K562 (cell line): ENCODE measurements around the gene WBP1.

ENCODE experiments used
- FOXM1 ChIP-seq, 2 experiments: fragments of 450-650 bp in 1 of 2; sonication (generic) in 1 of 2; formaldehyde crosslinking in 1 of 2; IDR thresholded peaks; 2 replicates each; pipeline versions ENCODE4 v1.6.1 to v1.9.0; 2017 to 2022; ENCODE audit warnings: low read depth in 2 of 2, mild to moderate bottlenecking in 2 of 2, missing genetic modification reagents in 1 of 2, moderate library complexity in 1 of 2
- GATAD2A ChIP-seq: fragments of 450-650 bp; IDR thresholded peaks from 2 replicates; pipeline ENCODE4 v1.6.1; 2017
- HNRNPH1 ChIP-seq: fragments of 200-400 bp; formaldehyde crosslinking; optimal IDR thresholded peaks from 2 replicates; pipeline ENCODE3; 2017; ENCODE audit warnings: low read depth, mild to moderate bottlenecking, low read length, moderate library complexity
- NBN ChIP-seq: fragments of 450-650 bp; IDR thresholded peaks from 2 replicates; pipeline ENCODE4 v1.6.1; 2016; ENCODE audit warnings: low read depth, mild to moderate bottlenecking
- NCOR1 ChIP-seq: fragments of 450-650 bp; IDR thresholded peaks from 2 replicates; pipeline ENCODE4 v1.6.1; 2016; ENCODE audit warnings: mild to moderate bottlenecking, moderate library complexity
- SOX6 ChIP-seq: fragments of 450-650 bp; IDR thresholded peaks from 2 replicates; pipeline ENCODE4 v1.6.1; 2014; ENCODE audit warnings: mild to moderate bottlenecking
- SRF ChIP-seq, 2 experiments: fragments of 250-450, 450-650 bp in 1 of 2; sonication (Bioruptor Pico) in 1 of 2; sonication (generic) in 1 of 2; formaldehyde crosslinking; IDR thresholded peaks; 2 replicates each; pipeline versions ENCODE4 v1.5.0 to v1.5.1; 2020 to 2022; ENCODE audit warnings: mild to moderate bottlenecking in 1 of 2, missing genetic modification reagents in 1 of 2
- ZFP1 ChIP-seq: fragments of 450-650 bp; formaldehyde crosslinking; IDR thresholded peaks from 2 replicates; pipeline ENCODE4 v1.4.0; 2020; ENCODE audit warnings: mild to moderate bottlenecking, mixed read lengths
- ZFP36 ChIP-seq: fragments of 150-350 bp; IDR thresholded peaks from 2 replicates; pipeline ENCODE4 v1.6.1; 2018; ENCODE audit warnings: low read length, low read depth; ENCODE audit not compliant: partially characterized antibody
- ZNF143 ChIP-seq: sonication (generic); formaldehyde crosslinking; IDR thresholded peaks from 2 replicates; pipeline ENCODE4 v1.9.0; 2022; ENCODE audit warnings: mild to moderate bottlenecking, missing genetic modification reagents
- TF ChIP-seq, protein P1 (sequence below), 3 experiments: IDR thresholded peaks in 2 of 3; conservative IDR thresholded peaks in 1 of 3; 2 replicates each; pipeline ENCODE4 v1.5.1; 2011 to 2012; ENCODE audit warnings: low read length in 3 of 3, mild to moderate bottlenecking in 3 of 3, control low read depth in 2 of 3, improper control_type of control experiment in 1 of 3, inconsistent platforms in 1 of 3, low read depth in 1 of 3, mixed read lengths in 1 of 3, moderate library complexity in 1 of 3; ENCODE audit not compliant: insufficient read depth in 2 of 3

DNA sequence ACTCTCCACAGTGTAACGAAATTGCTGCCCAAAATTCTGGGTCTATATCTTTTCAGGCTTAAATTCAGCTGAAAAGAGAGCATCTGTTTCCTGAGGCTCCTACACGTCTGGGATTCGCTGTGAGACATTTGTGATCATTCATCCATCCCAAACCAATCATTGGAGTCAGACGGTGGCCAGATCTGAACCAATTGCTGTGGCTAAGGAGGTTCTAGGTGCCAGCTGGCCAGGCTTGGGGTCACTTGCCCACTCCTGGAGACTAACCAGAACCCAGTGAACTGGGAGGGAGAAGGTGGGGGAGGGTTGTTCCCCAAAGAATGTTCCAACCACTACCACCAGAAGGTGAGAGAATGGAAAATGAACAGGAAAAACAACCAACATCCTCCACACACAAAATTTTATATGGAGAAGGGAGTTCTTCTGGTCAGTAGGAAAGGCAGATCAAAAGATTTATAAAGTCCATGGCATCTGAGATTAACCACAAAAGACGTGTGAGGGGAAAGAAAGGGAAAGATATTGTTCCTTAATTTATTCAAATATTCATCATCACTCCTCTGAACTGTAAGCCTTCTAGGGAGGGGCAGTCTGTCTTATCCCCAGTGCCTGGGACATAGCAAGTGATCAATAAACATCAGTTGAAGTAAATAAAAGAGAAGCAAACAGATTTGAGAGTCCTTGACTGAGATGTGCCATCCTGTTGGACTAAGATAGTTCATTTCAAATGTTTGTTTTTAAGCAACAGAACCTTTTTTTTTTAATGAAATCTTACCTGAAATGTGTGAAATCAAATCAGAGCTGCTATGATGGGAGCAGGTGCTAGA lies 13.5 kb upstream of the WBP1 start:
- no peak for TF ChIP-seq NBN
- TF ChIP-seq HNRNPH1, result no peak
- TF ChIP-seq FOXM1 (IDR thresholded peaks at IDR 0.05; ENCODE audit: low read depth), result no peak
- no peak for TF ChIP-seq FOXM1 (CRISPR knock-in tag; IDR thresholded peaks at IDR 0.05; ENCODE audit: low read depth)
- TF ChIP-seq SOX6, result no peak
- no peak for TF ChIP-seq NCOR1
- no peak for TF ChIP-seq GATAD2A
- TF ChIP-seq, protein P1, sequence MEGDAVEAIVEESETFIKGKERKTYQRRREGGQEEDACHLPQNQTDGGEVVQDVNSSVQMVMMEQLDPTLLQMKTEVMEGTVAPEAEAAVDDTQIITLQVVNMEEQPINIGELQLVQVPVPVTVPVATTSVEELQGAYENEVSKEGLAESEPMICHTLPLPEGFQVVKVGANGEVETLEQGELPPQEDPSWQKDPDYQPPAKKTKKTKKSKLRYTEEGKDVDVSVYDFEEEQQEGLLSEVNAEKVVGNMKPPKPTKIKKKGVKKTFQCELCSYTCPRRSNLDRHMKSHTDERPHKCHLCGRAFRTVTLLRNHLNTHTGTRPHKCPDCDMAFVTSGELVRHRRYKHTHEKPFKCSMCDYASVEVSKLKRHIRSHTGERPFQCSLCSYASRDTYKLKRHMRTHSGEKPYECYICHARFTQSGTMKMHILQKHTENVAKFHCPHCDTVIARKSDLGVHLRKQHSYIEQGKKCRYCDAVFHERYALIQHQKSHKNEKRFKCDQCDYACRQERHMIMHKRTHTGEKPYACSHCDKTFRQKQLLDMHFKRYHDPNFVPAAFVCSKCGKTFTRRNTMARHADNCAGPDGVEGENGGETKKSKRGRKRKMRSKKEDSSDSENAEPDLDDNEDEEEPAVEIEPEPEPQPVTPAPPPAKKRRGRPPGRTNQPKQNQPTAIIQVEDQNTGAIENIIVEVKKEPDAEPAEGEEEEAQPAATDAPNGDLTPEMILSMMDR (IDR thresholded peaks at IDR 0.05 in 2 of 3, conservative IDR thresholded peaks at IDR 0.05 in 1 of 3; ENCODE audit: insufficient read depth in 2 of 3, low read depth in 1 of 3, low read length in 3 of 3), result no peak
- TF ChIP-seq SRF (CRISPR knock-in tag; IDR thresholded peaks at IDR 0.05), result no peak
- no peak for TF ChIP-seq ZNF143 (CRISPR knock-in tag)
- TF ChIP-seq ZFP36, result no peak
- no peak for TF ChIP-seq ZFP1 (CRISPR knock-in tag)
